OCI-LY7 (cell line): ENCODE results near the gene DUOX2.

ENCODE experiments used
- EZH2phosphoT487 ChIP-seq: fragments of 200-600 bp; sonication (generic); IDR thresholded peaks from 2 replicates; pipeline ENCODE4 v1.6.1; 2018; ENCODE audit warnings: low read depth, borderline replicate concordance, mild to moderate bottlenecking, mixed run types, antibody characterized with exemption, low read length, moderate library complexity, mixed read lengths
- TF ChIP-seq, protein P1 (sequence below): fragments of 200-600 bp; sonication (generic); conservative IDR thresholded peaks from 2 replicates; pipeline ENCODE4 v1.5.1; 2014; ENCODE audit warnings: mild to moderate bottlenecking, antibody characterized with exemption, low read length, moderate library complexity, mixed read lengths

DNA sequence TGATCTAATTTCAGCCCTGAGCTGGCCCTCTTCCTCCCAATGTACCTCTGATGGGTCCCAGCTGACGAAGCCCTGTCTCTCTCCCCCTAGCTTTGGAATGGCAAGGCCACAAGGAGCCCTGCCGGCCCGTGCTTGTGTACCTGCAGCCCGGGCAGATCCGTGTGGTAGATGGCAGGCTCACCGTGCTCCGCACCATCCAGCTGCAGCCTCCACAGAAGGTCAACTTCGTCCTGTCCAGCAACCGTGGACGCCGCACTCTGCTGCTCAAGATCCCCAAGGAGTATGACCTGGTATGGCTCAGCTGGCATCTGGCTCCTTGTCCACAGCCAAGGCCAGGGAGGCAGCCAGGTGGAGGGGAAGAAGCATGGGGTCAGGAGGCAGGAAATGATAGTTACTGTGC is 30.0 kb upstream of the DUOX2 start:
- TF ChIP-seq, protein P1, sequence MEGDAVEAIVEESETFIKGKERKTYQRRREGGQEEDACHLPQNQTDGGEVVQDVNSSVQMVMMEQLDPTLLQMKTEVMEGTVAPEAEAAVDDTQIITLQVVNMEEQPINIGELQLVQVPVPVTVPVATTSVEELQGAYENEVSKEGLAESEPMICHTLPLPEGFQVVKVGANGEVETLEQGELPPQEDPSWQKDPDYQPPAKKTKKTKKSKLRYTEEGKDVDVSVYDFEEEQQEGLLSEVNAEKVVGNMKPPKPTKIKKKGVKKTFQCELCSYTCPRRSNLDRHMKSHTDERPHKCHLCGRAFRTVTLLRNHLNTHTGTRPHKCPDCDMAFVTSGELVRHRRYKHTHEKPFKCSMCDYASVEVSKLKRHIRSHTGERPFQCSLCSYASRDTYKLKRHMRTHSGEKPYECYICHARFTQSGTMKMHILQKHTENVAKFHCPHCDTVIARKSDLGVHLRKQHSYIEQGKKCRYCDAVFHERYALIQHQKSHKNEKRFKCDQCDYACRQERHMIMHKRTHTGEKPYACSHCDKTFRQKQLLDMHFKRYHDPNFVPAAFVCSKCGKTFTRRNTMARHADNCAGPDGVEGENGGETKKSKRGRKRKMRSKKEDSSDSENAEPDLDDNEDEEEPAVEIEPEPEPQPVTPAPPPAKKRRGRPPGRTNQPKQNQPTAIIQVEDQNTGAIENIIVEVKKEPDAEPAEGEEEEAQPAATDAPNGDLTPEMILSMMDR = no peak
- no peak for TF ChIP-seq EZH2phosphoT487
